B cell (primary cell): ENCODE measurements around the gene SLC7A1.

Experiments
- EZH2 ChIP-seq: IDR thresholded peaks from 2 replicates; pipeline ENCODE4 v1.6.1; 2012; ENCODE audit warnings: borderline replicate concordance, low read depth, mild to moderate bottlenecking, moderate library complexity, low read length; ENCODE audit not compliant: insufficient read depth, poor library complexity, severe bottlenecking
- TF ChIP-seq, protein P1 (sequence below): fragments of 200-600 bp; IDR thresholded peaks from one replicate; pipeline ENCODE4 v1.8.0; 2022; ENCODE audit warnings: antibody characterized with exemption, mild to moderate bottlenecking

- TF ChIP-seq EZH2, result no peak
- TF ChIP-seq, protein P1, sequence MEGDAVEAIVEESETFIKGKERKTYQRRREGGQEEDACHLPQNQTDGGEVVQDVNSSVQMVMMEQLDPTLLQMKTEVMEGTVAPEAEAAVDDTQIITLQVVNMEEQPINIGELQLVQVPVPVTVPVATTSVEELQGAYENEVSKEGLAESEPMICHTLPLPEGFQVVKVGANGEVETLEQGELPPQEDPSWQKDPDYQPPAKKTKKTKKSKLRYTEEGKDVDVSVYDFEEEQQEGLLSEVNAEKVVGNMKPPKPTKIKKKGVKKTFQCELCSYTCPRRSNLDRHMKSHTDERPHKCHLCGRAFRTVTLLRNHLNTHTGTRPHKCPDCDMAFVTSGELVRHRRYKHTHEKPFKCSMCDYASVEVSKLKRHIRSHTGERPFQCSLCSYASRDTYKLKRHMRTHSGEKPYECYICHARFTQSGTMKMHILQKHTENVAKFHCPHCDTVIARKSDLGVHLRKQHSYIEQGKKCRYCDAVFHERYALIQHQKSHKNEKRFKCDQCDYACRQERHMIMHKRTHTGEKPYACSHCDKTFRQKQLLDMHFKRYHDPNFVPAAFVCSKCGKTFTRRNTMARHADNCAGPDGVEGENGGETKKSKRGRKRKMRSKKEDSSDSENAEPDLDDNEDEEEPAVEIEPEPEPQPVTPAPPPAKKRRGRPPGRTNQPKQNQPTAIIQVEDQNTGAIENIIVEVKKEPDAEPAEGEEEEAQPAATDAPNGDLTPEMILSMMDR, result no peak
Measured at GRCh38 chr13:29459813-29460355, 135.6 kb downstream of the SLC7A1 start.
